Epithelial cell of proximal tubule (primary cell): Measurements from ENCODE around the gene SLC17A3. TPM values are rescaled to one million over a fixed set of nuclear protein-coding genes. Genes with fewer than 3 reads are reported as not detected.
A peak's percentile ranks its signal among the peaks of the same experiment; 100 is the strongest.

Source experiments
- DNase-seq: peaks from one replicate; pipeline ENCODE4 v3.0.0-alpha.2; 2011; ENCODE audit warnings: low read depth
- H3K4me3 ChIP-seq: 2 replicates; pipeline ENCODE4 v1.5.1; 2011; ENCODE audit warnings: low read depth, mild to moderate bottlenecking, low read length
- CTCF ChIP-seq: conservative IDR thresholded peaks from 2 replicates; pipeline ENCODE4 v1.5.1; 2012; ENCODE audit warnings: low read depth, mild to moderate bottlenecking, low read length
- total RNA-seq: library from RNA; depleted of rRNA; stranded (reverse); fragments of >200 nt; gene quantifications from 2 replicates; pipeline ENCODE4 v1.2.3, GENCODE V29; 2015

Gene SLC17A3
- total RNA-seq, 1 donor from 2014 or later, result not detected

DNA sequence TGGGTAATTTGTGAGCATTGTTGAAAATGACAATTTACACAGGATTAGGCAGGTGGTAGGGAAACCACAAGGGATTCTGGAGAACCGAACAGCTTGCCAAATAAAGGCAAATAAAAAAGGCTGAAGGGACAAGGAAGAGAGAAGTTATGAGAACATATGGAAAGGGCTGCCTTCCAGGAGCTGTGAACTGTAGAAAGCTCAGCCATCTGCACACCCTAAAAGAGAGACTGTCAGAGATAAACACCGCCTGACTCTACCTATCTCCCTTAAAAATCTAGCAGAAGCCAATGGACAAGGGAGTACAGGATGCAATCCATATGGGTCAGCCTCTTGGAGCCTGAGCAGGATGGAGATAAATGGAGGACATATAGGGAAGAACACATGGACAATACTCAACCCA, 29.5 kb downstream of the SLC17A3 start:
- H3K4me3 ChIP-seq, result no peak overlapping the region
- TF ChIP-seq CTCF, result no peak
- no peak for DNase-seq

GRCh38 chr6:25842526-25842925, 31.5 kb downstream of the SLC17A3 start:
- no peak for TF ChIP-seq CTCF
- no peak for DNase-seq
- H3K4me3 ChIP-seq, result no peak overlapping the region

GRCh38 chr6:25835442-25836283, 38.4 kb downstream of the SLC17A3 start:
- no peak for DNase-seq
- no peak overlapping the region for H3K4me3 ChIP-seq
- no peak for TF ChIP-seq CTCF

GRCh38 chr6:25834950-25835349, 39.1 kb downstream of the SLC17A3 start:
- DNase-seq, result no peak
- TF ChIP-seq CTCF, result no peak
- H3K4me3 ChIP-seq, result no peak overlapping the region

GRCh38 chr6:25833136-25833535, 40.9 kb downstream of the SLC17A3 start:
- no peak overlapping the region for H3K4me3 ChIP-seq
- DNase-seq, result no peak
- no peak for TF ChIP-seq CTCF

DNA sequence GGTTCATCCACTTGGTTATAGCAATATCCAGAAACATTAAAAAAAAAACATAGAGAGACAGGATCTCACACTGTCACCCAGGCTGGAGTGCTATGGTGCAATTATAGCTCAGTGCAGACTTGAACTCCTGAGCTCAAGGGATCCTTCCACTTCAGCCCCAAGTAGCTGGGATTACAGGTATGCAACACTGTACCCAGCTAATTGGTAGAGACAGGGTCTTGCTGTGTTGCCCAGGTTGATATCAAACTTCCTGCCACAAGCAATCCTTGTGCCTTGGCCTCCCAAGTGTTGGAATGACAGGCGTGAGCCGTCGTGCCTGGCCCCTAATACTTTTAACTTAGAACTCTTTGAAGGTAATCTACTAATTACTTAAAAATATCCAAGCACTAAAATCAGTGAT, 41.4 kb downstream of the SLC17A3 start:
- no peak for DNase-seq
- TF ChIP-seq CTCF, result no peak
- no peak overlapping the region for H3K4me3 ChIP-seq

DNA sequence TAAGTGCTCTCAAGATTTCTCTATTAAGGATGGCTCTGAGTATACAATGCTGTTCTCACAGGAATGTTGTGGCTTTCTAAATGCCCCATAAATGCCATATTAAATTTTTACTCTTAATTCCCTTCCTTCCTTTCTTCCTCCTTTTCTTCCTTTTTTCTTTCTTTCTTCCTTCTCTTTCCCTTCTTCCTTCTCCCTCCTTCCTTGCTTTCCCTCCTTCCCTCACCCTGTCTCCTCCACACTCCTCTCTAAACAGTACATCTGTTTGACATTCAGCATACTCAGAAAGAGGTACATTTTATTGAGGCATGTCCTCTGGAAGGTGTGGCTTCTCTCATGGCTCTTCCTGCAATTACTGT, 41.8 kb downstream of the SLC17A3 start:
- TF ChIP-seq CTCF, result no peak
- no peak for DNase-seq
- peak overlapping the region; percentile 58 for H3K4me3 ChIP-seq
